Occipital lobe (tissue), 2 donors: ENCODE results near the gene MORC2. TPM values are rescaled to one million over a fixed set of nuclear protein-coding genes. Genes with fewer than 3 reads are reported as not detected.

ENCODE experiments used
- DNase-seq: peaks from one replicate; lab custom pipeline; 2025; lab: John Stamatoyannopoulos, UW
- total RNA-seq: library from RNA; depleted of rRNA; stranded (reverse); fragments of >200 nt; gene quantifications from one replicate; pipeline ENCODE4 v1.2.3, GENCODE V29; 2014

The MORC2 gene
- total RNA-seq, 1 donor from 2014 or later, result 20.7 TPM

- no peak for DNase-seq
Measured at GRCh38 chr22:30921108-30921507, 47.5 kb downstream of the MORC2 start.

GRCh38 chr22:30920407-30920806, 48.2 kb downstream of the MORC2 start:
- peak; percentile 60 for DNase-seq

- DNase-seq, result no peak
Measured at GRCh38 chr22:30919973-30920372, 48.6 kb downstream of the MORC2 start.

DNA sequence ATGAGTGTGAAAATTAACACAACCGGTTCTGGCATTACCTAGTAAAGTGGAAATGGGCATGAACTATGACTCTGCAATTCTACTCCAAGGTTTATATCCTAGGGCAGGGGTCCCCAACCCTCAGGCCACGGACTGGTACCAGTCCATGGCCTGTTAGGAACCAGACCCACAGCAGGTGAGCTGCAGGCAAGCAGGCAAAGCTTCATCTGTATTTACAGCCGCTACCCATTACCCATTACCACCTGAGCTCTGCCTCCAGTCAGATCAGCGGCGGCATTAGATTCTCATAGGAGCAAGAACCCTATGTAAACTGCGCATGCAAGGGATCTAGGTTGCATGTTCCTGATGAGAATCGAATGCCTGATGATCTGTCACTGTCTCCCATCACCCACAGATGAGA, 49.8 kb downstream of the MORC2 start:
- no peak for DNase-seq

DNA sequence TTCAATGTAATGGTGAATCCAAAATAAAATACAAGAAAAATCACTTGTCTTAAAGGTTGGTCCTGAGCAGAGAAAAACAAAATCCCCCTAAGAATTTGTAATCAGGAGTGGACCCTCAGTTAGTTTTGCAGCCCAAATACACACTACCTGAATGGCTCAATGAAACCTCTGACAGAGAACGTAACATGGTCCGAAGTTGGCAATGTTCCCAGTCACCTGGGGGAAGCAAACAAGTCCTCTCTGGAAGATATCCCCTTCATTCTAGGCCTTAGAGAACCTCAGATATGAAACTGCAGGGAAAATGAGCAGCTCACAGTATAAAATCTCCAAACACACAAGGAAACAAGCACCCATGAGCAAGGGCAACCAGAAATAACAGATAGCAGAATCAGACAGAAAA, 58.2 kb downstream of the MORC2 start:
- no peak for DNase-seq

GRCh38 chr22:30909306-30909705, 59.3 kb downstream of the MORC2 start:
- no peak for DNase-seq

GRCh38 chr22:30908051-30908461, 60.5 kb downstream of the MORC2 start:
- DNase-seq, result no peak

GRCh38 chr22:30906946-30907345, 61.6 kb downstream of the MORC2 start:
- DNase-seq, result no peak

DNA sequence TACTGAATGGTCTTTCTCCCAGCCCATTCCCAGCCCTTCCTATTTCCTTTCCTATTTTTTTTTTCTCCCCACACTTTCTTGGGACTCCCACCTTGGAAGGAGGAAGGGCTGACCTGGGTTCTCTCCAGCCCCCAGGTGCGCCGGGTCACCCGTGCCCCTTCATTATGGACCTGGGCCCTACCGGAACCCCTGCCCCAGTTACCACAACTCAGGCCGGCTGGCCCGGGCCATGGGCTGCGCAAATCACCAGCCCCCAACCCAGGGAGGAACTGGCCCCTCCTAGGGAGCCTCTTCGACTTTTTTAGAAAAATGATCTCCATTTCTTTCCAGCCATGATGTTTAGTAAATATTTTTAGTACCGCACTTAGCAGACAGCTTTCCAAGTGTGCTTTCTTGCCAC, 62.2 kb downstream of the MORC2 start:
- DNase-seq, result no peak

GRCh38 chr22:30905696-30906341, 62.8 kb downstream of the MORC2 start:
- no peak for DNase-seq

DNA sequence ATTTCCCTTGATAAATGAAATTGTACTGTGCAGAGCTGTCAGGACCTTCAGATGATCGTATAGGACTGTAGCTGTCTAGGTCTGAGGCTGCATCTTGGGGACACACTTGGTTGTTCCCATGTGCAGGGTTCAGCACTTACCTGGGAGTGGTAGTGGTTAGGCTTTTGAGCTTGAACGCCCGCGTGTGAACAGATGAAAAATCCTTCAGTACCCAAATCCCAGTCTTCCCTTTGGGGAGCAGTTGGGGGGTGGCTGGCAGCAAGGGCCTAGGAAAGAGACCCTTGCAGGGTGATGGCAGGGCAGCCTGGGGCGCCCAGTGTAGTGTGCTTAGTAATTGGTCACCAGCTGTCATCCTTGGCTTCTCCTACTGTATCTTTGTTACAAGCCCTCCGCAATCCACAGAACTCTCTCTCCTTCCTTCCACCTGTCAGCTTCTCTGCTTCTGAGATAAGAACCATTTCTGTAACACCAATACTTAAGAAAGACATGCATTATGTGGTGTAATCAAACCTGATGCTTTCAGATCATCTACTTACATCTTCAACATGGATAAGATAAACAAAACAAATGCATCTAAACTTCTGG, 64.6 kb downstream of the MORC2 start:
- DNase-seq, result no peak

- no peak for DNase-seq
Measured at GRCh38 chr22:30902496-30903357, 65.8 kb downstream of the MORC2 start.

- no peak for DNase-seq
Measured at GRCh38 chr22:30894371-30894740, 74.2 kb downstream of the MORC2 start.

DNA sequence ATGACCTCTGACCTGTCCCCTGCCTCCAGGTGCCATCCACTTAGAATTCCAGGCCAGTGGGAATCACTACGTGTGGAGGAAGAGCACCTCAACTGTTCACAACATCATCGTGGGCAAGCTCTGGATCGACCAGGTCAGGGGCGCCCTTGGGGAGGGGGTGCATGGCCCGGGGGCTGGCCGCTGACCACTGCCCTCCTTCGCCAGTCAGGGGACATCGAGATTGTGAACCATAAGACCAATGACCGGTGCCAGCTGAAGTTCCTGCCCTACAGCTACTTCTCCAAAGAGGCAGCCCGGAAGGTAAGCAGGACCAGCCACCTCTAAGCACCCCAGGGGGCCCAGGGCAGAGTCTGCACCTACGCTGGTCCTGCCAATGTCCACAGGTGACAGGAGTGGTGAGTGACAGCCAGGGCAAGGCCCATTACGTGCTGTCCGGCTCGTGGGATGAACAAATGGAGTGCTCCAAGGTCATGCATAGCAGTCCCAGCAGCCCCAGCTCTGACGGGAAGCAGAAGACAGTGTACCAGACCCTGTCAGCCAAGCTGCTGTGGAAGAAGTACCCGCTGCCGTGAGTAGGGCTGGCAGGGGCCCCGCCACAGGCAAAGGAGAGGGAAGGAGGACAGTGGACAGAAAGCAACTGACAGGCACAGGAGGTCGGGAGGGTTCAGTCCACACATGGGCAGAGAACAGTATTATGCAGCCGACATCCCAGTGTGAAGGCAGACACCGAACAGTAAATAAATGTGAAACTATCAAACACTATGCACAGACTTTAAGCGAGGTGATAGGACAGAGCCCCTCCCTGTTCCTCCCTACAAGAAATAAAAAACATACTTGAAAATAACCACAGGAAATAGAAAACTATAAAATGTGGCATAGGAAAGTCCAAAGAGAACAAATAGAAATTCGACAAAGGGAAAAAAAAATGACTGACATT, 74.9 kb downstream of the MORC2 start:
- no peak for DNase-seq

DNA sequence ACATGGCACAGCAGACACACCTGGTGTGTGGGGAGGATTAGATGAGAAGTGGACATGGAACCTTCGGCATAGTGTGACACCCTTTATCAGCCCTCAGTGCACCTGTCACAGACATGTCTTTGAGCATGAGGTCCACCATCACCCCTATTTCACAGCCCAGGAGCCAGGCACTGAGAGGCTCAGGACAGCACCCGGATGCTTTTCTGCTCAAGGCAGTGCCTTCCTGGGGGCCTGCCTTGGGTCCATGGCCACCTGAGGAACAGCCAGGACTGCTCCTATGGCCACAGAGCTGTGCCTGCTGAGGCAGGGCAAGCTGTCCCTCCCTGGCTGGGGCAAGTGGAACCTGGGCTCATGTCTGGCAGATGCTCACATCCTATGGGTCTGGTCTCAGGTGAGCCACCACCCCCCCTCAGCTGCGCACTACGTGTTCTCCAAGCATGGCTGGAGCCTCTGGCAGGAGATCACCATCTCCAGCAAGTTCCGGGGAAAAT, 75.8 kb downstream of the MORC2 start:
- DNase-seq, result no peak

GRCh38 chr22:30892286-30892685, 76.3 kb downstream of the MORC2 start:
- DNase-seq, result no peak

- DNase-seq, result no peak
Measured at GRCh38 chr22:30891781-30892180, 76.8 kb downstream of the MORC2 start.

GRCh38 chr22:30891443-30891755, 77.2 kb downstream of the MORC2 start:
- no peak for DNase-seq

DNA sequence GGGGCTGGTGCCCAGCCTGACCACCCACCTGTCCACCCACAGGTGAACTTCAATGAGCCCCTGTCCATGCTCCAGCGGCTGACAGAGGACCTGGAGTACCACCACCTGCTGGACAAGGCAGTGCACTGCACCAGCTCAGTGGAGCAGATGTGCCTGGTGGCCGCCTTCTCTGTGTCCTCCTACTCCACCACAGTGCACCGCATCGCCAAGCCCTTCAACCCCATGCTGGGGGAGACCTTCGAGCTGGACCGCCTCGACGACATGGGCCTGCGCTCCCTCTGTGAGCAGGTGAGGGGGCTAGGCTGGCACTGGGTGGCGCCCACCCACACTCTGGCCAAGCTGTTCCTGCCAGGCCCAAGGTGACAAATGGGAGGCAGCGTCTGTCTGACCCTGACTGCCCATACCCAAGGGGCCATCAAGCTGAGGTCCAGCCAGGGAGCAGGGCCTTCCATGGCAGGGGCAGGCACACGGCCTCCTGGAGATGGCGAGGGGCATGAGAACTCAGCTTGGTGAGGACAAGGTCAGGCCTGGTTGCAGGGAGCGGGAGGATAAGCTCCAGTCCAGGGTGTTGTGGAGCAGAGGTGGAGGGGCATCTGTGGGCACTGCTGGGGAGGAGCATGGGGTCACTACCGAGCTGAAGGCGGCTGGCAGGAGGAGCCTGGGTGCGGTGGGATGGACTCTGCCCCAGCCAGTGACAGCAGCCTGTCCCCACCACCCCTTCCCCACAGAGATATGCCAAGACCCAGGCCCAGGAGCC, 77.7 kb downstream of the MORC2 start:
- no peak for DNase-seq

GRCh38 chr22:30889996-30890480, 78.5 kb downstream of the MORC2 start:
- no peak for DNase-seq
